Measurements from ENCODE around the gene GTF2F2. TPM values are rescaled to one million over a fixed set of nuclear protein-coding genes. Genes with fewer than 3 reads are reported as not detected.

GTF2F2 gene
- total RNA-seq, 1 donor from 2014 or later: 18.9 TPM

DNA sequence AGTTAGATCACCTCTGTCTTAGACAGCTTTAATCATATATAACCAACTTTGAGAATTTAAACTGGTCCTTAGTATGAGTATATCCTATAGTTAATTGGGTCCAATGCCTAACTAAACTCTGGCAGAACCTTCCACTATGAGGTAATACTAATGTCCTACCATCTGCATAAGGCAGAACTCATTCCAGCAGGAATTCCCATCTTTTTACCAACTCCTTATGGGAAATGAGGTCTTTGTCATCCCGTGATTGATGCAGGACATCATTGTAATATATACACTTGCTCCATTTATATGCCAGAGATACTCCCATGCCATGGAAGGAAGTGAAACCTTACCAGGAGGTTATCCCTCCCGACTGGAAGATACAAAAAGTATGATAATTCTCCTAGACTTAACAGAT, 77.7 kb downstream of the GTF2F2 start:
- intact Hi-C loops (cut with DNase I): no loop called here
- Histone ChIP-seq H3K4me1 (no peaks in the 10 kb centered on the region), H3K27me3 (no peaks in the 10 kb centered on the region), H3K9me3 (no peaks in the 10 kb centered on the region), H3K36me3 (no peaks in the 10 kb centered on the region), H3K27ac (no peak overlapping the region), H3K4me3 (no peak overlapping the region)
- DNase-seq (ENCODE audit: extremely low spot score in 2 of 2): no peak
- TF ChIP-seq POLR2A (IDR thresholded peaks at IDR 0.05) (no peak), POLR2AphosphoS5 (IDR thresholded peaks at IDR 0.05; ENCODE audit: insufficient read depth in 1 of 2, low read depth in 1 of 2) (no peak), CTCF (IDR thresholded peaks at IDR 0.05) (no peak)

GRCh38 chr13:45198924-45199323, 78.6 kb downstream of the GTF2F2 start:
- no peaks in the 10 kb centered on the region for H3K36me3 ChIP-seq
- no peak overlapping the region for H3K27ac ChIP-seq
- H3K9me3 ChIP-seq: no peaks in the 10 kb centered on the region
- H3K4me3 ChIP-seq: no peak overlapping the region
- H3K27me3 ChIP-seq: no peaks in the 10 kb centered on the region
- H3K4me1 ChIP-seq: no peaks in the 10 kb centered on the region
- TF ChIP-seq POLR2AphosphoS5 (IDR thresholded peaks at IDR 0.05; ENCODE audit: insufficient read depth in 1 of 2, low read depth in 1 of 2): no peak
- TF ChIP-seq CTCF (IDR thresholded peaks at IDR 0.05): no peak
- no peak for TF ChIP-seq POLR2A (IDR thresholded peaks at IDR 0.05)
- DNase-seq (ENCODE audit: extremely low spot score in 2 of 2): no peak
- intact Hi-C loops (cut with DNase I): no loop called here

DNA sequence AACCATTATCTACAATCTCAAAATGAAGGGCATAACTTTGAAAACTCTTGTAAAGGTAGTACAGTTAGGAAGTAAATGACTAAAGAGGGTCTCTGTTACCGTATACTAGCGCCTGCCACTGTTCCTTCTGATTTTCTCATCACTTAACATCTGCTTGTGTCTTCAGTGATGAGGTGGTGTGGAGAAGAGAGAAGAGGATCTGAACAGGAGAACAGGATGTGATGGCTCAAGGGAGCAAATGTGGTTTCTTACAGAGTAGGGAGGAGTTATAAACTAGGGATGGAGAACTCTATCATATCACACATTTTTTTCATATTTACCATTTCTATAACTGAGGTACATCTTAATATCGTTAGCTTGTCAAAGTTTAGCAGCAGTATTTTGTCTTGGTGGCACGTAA, 79.4 kb downstream of the GTF2F2 start:
- Histone ChIP-seq H3K4me1 (no peaks in the 10 kb centered on the region), H3K4me3 (no peak overlapping the region), H3K9me3 (no peaks in the 10 kb centered on the region), H3K27ac (no peak overlapping the region), H3K36me3 (no peaks in the 10 kb centered on the region), H3K27me3 (no peaks in the 10 kb centered on the region)
- no peak for TF ChIP-seq CTCF (IDR thresholded peaks at IDR 0.05)
- no peak for TF ChIP-seq POLR2AphosphoS5 (IDR thresholded peaks at IDR 0.05; ENCODE audit: insufficient read depth in 1 of 2, low read depth in 1 of 2)
- no peak for TF ChIP-seq POLR2A (IDR thresholded peaks at IDR 0.05)
- intact Hi-C loops (cut with DNase I): no loop called here
- no peak for DNase-seq (ENCODE audit: extremely low spot score in 2 of 2)

DNA sequence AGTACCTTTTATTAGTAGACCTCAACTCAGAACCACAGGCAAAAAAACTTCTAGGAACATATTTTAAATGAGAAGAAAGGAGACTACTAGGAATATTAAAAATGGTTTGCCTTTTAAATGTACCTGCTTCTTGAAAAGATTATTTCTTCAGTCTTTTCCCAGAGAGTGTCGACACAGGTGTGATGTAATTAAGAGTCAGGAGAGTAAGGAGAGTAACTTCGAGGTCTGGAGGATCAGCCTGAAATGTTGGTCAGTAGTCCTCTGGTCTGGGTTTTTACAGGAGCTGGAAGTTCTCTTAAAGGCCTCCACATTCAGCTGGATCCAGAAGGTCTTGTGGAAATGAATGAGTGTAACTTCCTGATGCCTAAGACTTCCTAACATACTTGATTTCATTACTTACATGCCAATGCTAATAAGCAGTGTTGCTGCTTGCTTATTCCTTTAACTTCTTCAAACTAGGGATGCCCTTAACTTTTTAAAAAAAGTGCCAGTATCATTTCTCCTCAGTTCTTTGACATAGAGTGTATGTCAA, 80.5 kb downstream of the GTF2F2 start, which contains the start of gene KCTD4:
KCTD4 (minus strand) TSS at position 345 of the 532 bp plus-strand sequence. CDS start 6,478 bp downstream, outside the sequence.
- Histone ChIP-seq H3K36me3 (no peaks in the 10 kb centered on the region), H3K4me1 (peaks cover 5% of the 10 kb centered on the region), H3K9me3 (no peaks in the 10 kb centered on the region), H3K27me3 (no peaks in the 10 kb centered on the region), H3K27ac (no peak within 1 kb of the TSS), H3K4me3 (no peak within 1 kb of the TSS)
- intact Hi-C loops (cut with DNase I): no loop called here
- DNase-seq (ENCODE audit: extremely low spot score in 2 of 2): no peak
- no peak for TF ChIP-seq POLR2A (IDR thresholded peaks at IDR 0.05)
- TF ChIP-seq CTCF (IDR thresholded peaks at IDR 0.05): no peak
- no peak for TF ChIP-seq POLR2AphosphoS5 (IDR thresholded peaks at IDR 0.05; ENCODE audit: insufficient read depth in 1 of 2, low read depth in 1 of 2)

GRCh38 chr13:45205124-45205523, 84.8 kb downstream of the GTF2F2 start:
- no peak overlapping the region for H3K4me3 ChIP-seq
- no peaks in the 10 kb centered on the region for H3K9me3 ChIP-seq
- intact Hi-C loops (cut with DNase I): no loop called here
- no peak for DNase-seq (ENCODE audit: extremely low spot score in 2 of 2)
- no peak overlapping the region for H3K27ac ChIP-seq
- H3K36me3 ChIP-seq: peaks cover 0 to 4% of the 10 kb centered on the region in 2 donors
- TF ChIP-seq POLR2AphosphoS5 (IDR thresholded peaks at IDR 0.05; ENCODE audit: insufficient read depth in 1 of 2, low read depth in 1 of 2) (no peak), POLR2A (IDR thresholded peaks at IDR 0.05) (no peak), CTCF (IDR thresholded peaks at IDR 0.05) (no peak)
- H3K27me3 ChIP-seq: no peaks in the 10 kb centered on the region
- H3K4me1 ChIP-seq: peaks cover 27% of the 10 kb centered on the region
